ENCODE measurements around the gene AUTS2.

GRCh38 chr7:70466725-70467364, 868.6 kb downstream of the AUTS2 start:
- TF ChIP-seq POLR2A (IDR thresholded peaks at IDR 0.05; ENCODE audit: low read depth, low read length), result no peak
- no peak for TF ChIP-seq PAX5 (IDR thresholded peaks at IDR 0.05; ENCODE audit: insufficient read depth, low read length, severe bottlenecking)
- no peak for TF ChIP-seq TAF1 (IDR thresholded peaks at IDR 0.05; ENCODE audit: low read depth, low read length)
- TF ChIP-seq POLR2AphosphoS5 (IDR thresholded peaks at IDR 0.05; ENCODE audit: low read depth, low read length), result no peak
- TF ChIP-seq SPI1 (IDR thresholded peaks at IDR 0.05; ENCODE audit: low read depth, low read length), result no peak

Measured in GM12891 (cell line).